HG03558 (cell line): ENCODE measurements around the gene RPN2.
"Not testable (repeated sequence)": the region's sequence is repeated elsewhere in the genome, so short reads cannot be mapped to it uniquely, and the experiment has no call there.

Source experiments
- ATAC-seq: cut with Tn5 transposase; IDR thresholded peaks from one replicate; pipeline ENCODE4 v1.9.1; 2021; ENCODE audit warnings: moderate number of reproducible peaks; ENCODE audit not compliant: unreplicated experiment; ENCODE audit errors: extremely low read depth

Gene RPN2

DNA sequence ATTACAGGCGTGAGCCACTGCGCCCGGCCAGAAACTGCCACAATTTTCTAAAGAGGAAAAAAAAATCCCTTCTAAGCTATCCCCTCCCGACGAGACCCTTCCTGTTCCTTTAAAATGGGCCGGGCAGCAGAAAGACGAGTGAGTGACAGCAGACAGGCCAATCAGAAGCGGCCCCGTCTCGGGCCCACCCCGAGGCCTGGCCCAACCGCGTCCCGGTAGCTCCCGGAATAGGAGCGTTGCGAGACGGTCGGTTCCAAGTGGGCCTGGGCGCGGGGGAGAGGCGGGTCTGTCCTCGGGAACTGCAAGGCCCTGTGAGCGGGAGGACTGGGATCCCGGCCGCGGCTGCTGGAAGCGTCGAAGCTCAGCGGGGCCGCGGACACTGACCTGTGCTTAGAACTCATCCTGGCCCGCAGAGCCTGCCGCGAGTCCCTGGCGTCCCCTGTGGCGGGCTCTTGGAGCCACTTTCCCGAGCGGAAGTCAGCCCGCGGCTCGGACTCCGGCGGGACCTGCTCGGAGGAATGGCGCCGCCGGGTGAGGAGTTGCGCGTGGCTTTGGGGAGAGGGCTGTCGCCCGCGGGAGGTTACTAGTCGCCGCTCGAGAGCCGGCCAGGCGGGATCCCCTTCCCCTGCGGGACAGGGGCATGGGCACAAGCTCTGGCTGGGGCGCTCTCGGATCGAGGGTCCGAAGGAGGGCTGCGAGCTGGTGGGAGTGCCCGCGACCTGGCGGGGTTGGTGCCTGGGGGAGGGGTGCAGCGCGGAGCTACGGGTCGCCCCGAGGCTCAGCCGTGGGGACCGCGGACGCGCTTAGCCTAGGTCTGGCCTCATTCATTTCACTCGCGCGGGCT is at the start of gene RPN2, which contains the start of gene MROH8:
Gene RPN2 (plus strand): TSS at position 492 of the 844 bp plus-strand sequence. CDS start 27 bp downstream, at position 519.
Gene MROH8 (minus strand): TSS at position 710 of the 844 bp plus-strand sequence.
- peak; percentile 70 for ATAC-seq

- ATAC-seq: no peak
Observed at GRCh38 chr20:37131486-37131885, 47.6 kb upstream of the RPN2 start.

DNA sequence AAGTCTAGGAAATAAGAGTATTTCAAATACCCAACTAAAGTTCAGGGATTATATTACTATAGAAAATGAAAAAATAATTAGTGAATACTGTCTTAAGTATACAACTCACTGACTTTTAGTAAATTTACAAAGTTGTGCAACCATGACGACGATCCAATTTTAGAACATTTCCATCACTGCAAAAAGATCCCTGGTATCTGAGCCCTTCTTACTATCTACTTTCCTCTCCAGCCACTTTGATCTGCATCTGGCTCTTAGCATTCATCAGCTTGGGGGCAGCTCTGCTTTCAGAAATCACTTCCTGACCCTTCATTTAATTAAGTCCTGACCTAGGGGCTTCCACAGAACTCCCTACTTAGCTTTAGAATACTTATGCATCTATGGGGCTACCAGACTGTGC is 45.2 kb upstream of the RPN2 start:
- ATAC-seq: no peak

- ATAC-seq: no peak
Observed at GRCh38 chr20:37137547-37137946, 41.6 kb upstream of the RPN2 start.

GRCh38 chr20:37142708-37143107 is 36.4 kb upstream of the RPN2 start:
- ATAC-seq: no peak

DNA sequence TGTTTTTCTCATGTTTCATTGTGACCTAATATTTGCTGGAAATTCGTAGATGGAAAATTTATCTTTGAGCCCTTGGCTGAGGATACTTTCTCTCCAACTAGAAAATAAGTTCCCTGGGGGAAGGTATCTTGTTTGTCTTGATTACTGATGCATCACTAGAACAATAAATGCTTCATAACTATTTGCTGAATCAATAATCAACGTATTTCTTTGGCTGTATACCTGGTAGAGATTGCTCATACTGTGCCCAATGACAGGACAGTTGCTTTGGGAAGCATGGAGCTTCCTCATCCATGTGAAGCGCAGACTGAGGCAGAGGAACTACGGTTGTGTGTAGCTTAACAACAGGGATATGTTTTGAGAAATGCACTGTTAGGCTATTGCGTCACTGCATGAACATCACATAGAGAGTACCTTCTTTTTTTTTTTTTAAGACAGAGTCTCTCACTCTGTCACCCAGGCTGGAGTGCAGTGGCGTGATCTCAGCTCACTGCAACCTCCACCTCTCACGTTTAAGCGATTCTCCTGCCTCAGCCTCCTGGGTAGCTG is 34.2 kb upstream of the RPN2 start:
- ATAC-seq: no peak

- no peak for ATAC-seq
Observed at GRCh38 chr20:37147250-37147649, 31.9 kb upstream of the RPN2 start.

DNA sequence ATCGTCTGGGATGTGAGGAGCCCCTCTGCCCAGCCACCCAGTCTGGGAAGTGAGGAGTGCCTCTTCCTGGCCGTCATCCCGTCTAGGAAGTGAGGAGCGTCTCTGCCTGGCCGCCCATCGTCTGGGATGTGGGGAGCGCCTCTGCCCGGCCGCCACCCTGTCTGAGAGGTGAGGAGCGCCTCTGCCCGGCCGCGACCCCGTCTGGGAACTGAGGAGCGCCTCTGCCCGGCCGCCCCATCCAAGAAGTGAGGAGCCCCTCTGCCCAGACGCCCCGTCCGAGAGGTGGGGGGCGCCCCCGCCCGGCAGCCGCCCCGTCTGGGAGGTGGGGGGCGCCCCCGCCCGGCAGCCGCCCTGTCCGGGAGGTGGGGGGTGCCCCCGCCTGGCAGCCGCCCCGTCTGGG is 28.3 kb upstream of the RPN2 start:
- not testable (repeated sequence) for ATAC-seq

- ATAC-seq: no peak
Observed at GRCh38 chr20:37151529-37151928, 27.6 kb upstream of the RPN2 start.

GRCh38 chr20:37152284-37152683 is 26.8 kb upstream of the RPN2 start:
- no peak for ATAC-seq

DNA sequence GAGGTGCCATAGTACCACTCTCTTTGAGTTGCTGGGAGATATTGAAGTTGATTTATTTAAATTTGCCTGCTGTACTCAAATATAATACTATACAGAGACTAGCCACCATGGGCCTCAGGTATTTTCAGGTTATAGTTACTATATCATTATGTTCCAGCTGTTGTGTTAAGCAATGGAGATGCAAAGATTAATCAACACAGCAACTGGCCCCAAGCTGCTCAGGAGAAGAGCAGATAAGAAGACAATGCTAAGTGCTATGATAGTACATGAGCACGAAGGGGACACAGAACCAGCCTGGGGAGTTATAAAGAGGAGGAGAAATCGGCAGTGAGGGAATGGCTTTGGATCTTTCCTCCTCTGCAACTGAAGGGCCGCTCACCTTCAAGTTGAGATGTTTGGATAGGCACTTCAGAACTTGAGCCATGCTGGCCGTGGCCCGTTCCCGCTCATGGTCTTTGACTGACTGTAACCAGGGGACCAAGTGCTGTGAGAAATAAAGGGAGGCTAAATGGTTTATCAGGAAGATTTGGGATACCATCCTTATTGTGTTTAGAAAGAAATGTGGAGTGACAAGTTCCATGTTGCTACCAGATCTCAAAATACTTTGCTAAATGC is 24.3 kb upstream of the RPN2 start:
- no peak for ATAC-seq

DNA sequence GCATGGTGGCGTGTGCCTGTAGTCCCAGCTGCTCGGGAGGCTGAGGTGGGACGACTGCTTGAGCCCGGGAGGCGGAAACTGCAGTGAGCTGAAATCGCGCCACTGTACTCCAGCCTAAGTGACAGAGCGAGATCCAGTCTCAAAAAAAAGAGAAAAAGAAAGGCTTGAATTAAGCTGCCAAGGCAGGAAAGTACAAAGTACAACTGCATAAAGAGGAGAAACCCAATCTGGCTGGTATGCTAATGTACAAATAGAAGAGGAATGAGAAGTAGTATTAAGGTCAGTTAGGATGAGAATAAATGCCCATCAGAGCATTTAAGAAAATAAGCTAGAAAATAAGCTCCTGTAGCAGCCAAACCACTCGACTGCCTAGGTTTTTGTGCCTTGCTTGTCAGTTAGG is 23.1 kb upstream of the RPN2 start:
- no peak for ATAC-seq

- ATAC-seq: no peak
Observed at GRCh38 chr20:37158248-37158647, 20.9 kb upstream of the RPN2 start.

- ATAC-seq: no peak
Observed at GRCh38 chr20:37160683-37161082, 18.4 kb upstream of the RPN2 start.

DNA sequence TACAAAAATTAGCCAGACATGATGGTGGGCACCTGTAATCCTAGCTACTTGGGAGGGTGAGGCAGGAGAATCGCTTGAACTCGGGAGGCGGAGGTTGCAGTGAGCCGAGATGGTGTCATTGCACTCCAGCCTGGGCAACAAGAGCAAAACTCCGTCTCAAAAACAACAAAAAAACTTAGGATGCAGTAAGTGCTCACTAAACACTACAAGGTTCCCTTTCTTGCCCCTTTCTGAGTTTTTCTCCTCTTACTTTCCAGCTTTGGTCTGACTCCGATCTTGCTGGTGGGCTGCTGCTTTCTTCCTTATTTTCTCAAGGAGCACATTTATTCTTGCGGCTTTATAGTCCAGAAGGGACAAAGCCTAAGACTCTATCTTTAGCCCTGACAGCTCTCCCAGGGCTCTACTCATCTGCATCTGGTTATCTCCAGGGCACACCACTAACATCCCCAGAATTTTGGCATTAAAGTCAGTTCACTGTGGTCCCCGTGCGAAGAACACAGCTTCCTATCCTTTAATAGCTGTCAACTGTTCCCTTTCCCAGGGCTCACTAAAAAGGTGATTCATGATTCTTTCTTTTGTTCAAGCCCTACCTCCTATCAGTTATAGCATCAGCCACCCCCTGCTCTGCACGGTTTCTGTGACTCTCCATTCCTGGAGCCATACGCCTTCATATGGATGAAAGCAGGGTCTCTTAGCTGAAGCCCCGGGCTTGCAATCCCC is 17.1 kb upstream of the RPN2 start:
- ATAC-seq: no peak

- no peak for ATAC-seq
Observed at GRCh38 chr20:37162646-37163045, 16.5 kb upstream of the RPN2 start.

DNA sequence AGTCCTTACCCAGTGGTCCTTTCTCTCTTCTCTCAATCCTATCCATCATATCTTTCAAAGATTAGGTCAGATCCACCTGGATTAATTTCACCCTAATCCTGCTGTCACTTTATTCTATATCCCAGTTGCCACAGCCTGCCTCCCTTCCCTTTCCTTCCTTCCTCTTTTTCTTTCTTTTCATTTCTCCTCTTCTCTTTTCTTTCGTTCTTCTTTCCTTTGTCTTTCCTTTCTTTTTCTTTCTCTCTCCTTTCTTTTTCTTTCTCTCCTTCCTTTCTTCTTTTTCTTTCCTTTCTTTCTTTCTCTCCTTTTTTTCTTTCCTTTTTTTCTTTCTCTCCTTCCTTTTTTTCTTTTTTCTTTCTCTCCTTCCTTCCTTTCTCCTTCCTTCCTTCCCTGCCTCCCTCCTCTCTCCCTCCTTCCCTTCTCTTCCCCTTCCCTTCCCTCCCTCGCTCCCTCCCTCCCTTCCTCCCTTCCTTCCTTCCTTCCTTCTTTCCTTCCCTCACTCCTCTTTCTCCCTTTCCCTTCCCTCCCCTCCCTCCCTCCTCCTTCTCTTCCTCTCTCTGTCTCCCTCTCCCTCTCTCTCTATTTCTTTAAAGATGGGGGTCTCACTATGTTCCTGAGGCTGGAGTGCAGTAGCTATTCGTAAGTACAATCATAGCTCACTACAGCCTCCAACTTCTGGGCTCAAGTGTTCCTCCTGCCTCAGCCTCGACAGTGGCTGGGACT is 15.1 kb upstream of the RPN2 start:
- ATAC-seq: no peak

GRCh38 chr20:37165031-37165430 is 14.1 kb upstream of the RPN2 start:
- ATAC-seq: no peak

DNA sequence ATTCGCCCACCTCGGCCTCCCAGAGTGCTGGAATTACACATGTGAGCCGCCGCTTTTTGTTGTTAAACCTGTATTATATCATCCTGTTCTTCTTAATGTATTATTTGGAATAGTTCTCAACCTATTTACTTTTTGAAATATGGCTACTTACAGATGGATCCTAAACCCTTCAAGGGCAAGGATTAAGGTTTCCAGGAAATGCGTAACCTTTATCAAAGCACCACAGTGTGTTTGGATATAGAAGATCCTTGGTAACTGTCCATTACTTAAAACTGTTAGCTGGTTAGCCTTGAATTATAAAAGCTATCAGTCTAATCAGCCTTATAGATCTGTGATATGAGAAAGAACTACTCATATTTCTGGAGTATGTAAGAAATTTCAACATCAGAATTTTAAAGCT is 12.3 kb upstream of the RPN2 start:
- no peak for ATAC-seq

GRCh38 chr20:37172836-37173235 is 6.3 kb upstream of the RPN2 start:
- no peak for ATAC-seq
